H9 (cell line): ENCODE measurements around the gene TUBA3E. TPM values are rescaled to one million over a fixed set of nuclear protein-coding genes. Genes with fewer than 3 reads are reported as not detected.
"Not testable (repeated sequence)": the region's sequence is repeated elsewhere in the genome, so short reads cannot be mapped to it uniquely, and the experiment has no call there.

Source experiments
- DNase-seq: peaks from one replicate; pipeline ENCODE4 v3.0.0-alpha.2; 2017
- H2AFZ ChIP-seq: one replicate; pipeline ENCODE4 v1.6.1; 2013; ENCODE audit warnings: mild to moderate bottlenecking, low read length, control low read depth, moderate library complexity
- H2AK5ac ChIP-seq: 2 replicates; pipeline ENCODE4 v1.6.1; 2013; ENCODE audit warnings: low read length, control low read depth, mixed read lengths; ENCODE audit not compliant: insufficient read length
- H2BK120ac ChIP-seq: one replicate; pipeline ENCODE4 v1.6.1; 2013; ENCODE audit warnings: low read depth, mild to moderate bottlenecking, low read length, control low read depth, inconsistent platforms; ENCODE audit not compliant: poor library complexity, severe bottlenecking
- H2BK12ac ChIP-seq: 2 replicates; pipeline ENCODE4 v1.6.1; 2013; ENCODE audit warnings: low read length, control low read depth, mixed read lengths, low read depth; ENCODE audit not compliant: insufficient read length
- H2BK15ac ChIP-seq: 2 replicates; pipeline ENCODE4 v1.6.1; 2013; ENCODE audit warnings: low read depth, low read length, control low read depth
- H2BK20ac ChIP-seq: one replicate; pipeline ENCODE4 v1.6.1; 2013; ENCODE audit warnings: low read depth, mild to moderate bottlenecking, low read length, control low read depth, inconsistent platforms; ENCODE audit not compliant: poor library complexity, severe bottlenecking
- H2BK5ac ChIP-seq: 2 replicates; pipeline ENCODE4 v1.6.1; 2013; ENCODE audit warnings: low read length, control low read depth, mixed read lengths; ENCODE audit not compliant: insufficient read length
- H3K14ac ChIP-seq: 2 replicates; pipeline ENCODE4 v1.6.1; 2013; ENCODE audit warnings: low read length, control low read depth; ENCODE audit not compliant: insufficient read depth
- H3K18ac ChIP-seq: 2 replicates; pipeline ENCODE4 v1.6.1; 2013; ENCODE audit warnings: low read depth, mild to moderate bottlenecking, mixed read lengths, low read length, control low read depth; ENCODE audit not compliant: insufficient read length
- H3K23ac ChIP-seq: 2 replicates; pipeline ENCODE4 v1.6.1; 2013; ENCODE audit warnings: low read length, control low read depth, mixed read lengths, low read depth; ENCODE audit not compliant: insufficient read length
- H3K23me2 ChIP-seq: 2 replicates; pipeline ENCODE4 v1.6.1; 2013; ENCODE audit warnings: low read depth, mild to moderate bottlenecking, mixed read lengths, low read length, control low read depth; ENCODE audit not compliant: insufficient read length, poor library complexity, severe bottlenecking
- H3K27ac ChIP-seq: 2 replicates; pipeline ENCODE4 v1.5.1; 2013; ENCODE audit warnings: low read length, control low read depth, mixed read lengths, low read depth; ENCODE audit not compliant: insufficient read length
- H3K27me3 ChIP-seq: 2 replicates; pipeline ENCODE4 v1.6.1; 2013; ENCODE audit warnings: low read length, control low read depth, inconsistent platforms; ENCODE audit not compliant: insufficient read depth
- H3K4ac ChIP-seq: 2 replicates; pipeline ENCODE4 v1.6.1; 2013; ENCODE audit warnings: low read depth, mild to moderate bottlenecking, control low read depth, inconsistent platforms, low read length, moderate library complexity
- H3K4me1 ChIP-seq: 2 replicates; pipeline ENCODE4 v1.6.1; 2013; ENCODE audit warnings: low read length, control low read depth, inconsistent platforms; ENCODE audit not compliant: insufficient read depth
- H3K4me2 ChIP-seq: 2 replicates; pipeline ENCODE4 v1.6.1; 2013; ENCODE audit warnings: low read length, control low read depth, mixed read lengths; ENCODE audit not compliant: insufficient read length, insufficient read depth
- H3K56ac ChIP-seq: 2 replicates; pipeline ENCODE4 v1.6.1; 2013; ENCODE audit warnings: low read depth, mild to moderate bottlenecking, mixed read lengths, low read length, control low read depth; ENCODE audit not compliant: insufficient read length
- H3K79me1 ChIP-seq: 2 replicates; pipeline ENCODE4 v1.6.1; 2013; ENCODE audit warnings: low read depth, mild to moderate bottlenecking, moderate library complexity, low read length, control low read depth, inconsistent platforms; ENCODE audit not compliant: insufficient read depth, poor library complexity, severe bottlenecking
- H3K79me2 ChIP-seq: 2 replicates; pipeline ENCODE4 v1.6.1; 2013; ENCODE audit warnings: low read length, control low read depth, inconsistent platforms; ENCODE audit not compliant: insufficient read depth
- H3K9ac ChIP-seq: 2 replicates; pipeline ENCODE4 v1.6.1; 2013; ENCODE audit warnings: low read length, control low read depth, mixed read lengths; ENCODE audit not compliant: insufficient read length; ENCODE audit errors: extremely low read depth
- H3K9me3 ChIP-seq: one replicate; pipeline ENCODE4 v1.6.1; 2013; ENCODE audit warnings: low read depth, low read length, inconsistent platforms; ENCODE audit not compliant: control insufficient read depth
- H3T11ph ChIP-seq: one replicate; pipeline ENCODE4 v1.6.1; 2013; ENCODE audit warnings: mild to moderate bottlenecking, low read length, control low read depth, inconsistent platforms
- H4K20me1 ChIP-seq: one replicate; pipeline ENCODE4 v1.6.1; 2013; ENCODE audit not compliant: control insufficient read depth, insufficient read length, insufficient read depth
- H4K5ac ChIP-seq: 2 replicates; pipeline ENCODE4 v1.6.1; 2013; ENCODE audit warnings: low read depth, mild to moderate bottlenecking, mixed read lengths, low read length, control low read depth; ENCODE audit not compliant: insufficient read length
- H4K8ac ChIP-seq: replicated peaks from 2 replicates; pipeline ENCODE4 v1.6.1; 2013; ENCODE audit warnings: low read length, control low read depth, mixed read lengths, low read depth; ENCODE audit not compliant: insufficient read length
- H4K91ac ChIP-seq: 2 replicates; pipeline ENCODE4 v1.6.1; 2013; ENCODE audit warnings: low read depth, mild to moderate bottlenecking, moderate library complexity, mixed read lengths, low read length, control low read depth; ENCODE audit not compliant: insufficient read length
- H3K27ac Mint-ChIP-seq, 3 experiments: 2 replicates in 2 of 3; 3 replicates in 1 of 3; pipeline ENCODE4 v1.8.0; 2020 to 2021; ENCODE audit warnings: mixed read lengths in 3 of 3, mild to moderate bottlenecking in 1 of 3, moderate library complexity in 1 of 3
- H3K27me3 Mint-ChIP-seq: 2 replicates; pipeline ENCODE4 v1.8.0; 2021; ENCODE audit warnings: low read depth, mild to moderate bottlenecking, moderate library complexity, mixed read lengths
- H3K36me3 Mint-ChIP-seq, 3 experiments: 2 replicates in 2 of 3; 3 replicates in 1 of 3; pipeline ENCODE4 v1.8.0; 2020 to 2021; ENCODE audit warnings: low read depth in 3 of 3, mixed read lengths in 3 of 3; ENCODE audit not compliant: insufficient read depth in 1 of 3
- H3K4me1 Mint-ChIP-seq, 2 experiments: 2 replicates each; pipeline ENCODE4 v1.8.0; 2020; ENCODE audit warnings: mixed read lengths in 2 of 2
- H3K4me3 Mint-ChIP-seq, 2 experiments: 2 replicates in 1 of 2; 3 replicates in 1 of 2; pipeline ENCODE4 v1.8.0; 2020 to 2021; ENCODE audit warnings: mild to moderate bottlenecking in 2 of 2, mixed read lengths in 2 of 2, moderate library complexity in 1 of 2
- H3K9me3 Mint-ChIP-seq, 2 experiments: 2 replicates in 1 of 2; 3 replicates in 1 of 2; pipeline ENCODE4 v1.8.0; 2020; ENCODE audit warnings: mild to moderate bottlenecking in 2 of 2, mixed read lengths in 2 of 2, moderate library complexity in 1 of 2
- CTCF ChIP-seq: fragments of 200-600 bp; sonication (generic); conservative IDR thresholded peaks from 3 replicates; pipeline ENCODE4 v1.8.0; 2021; ENCODE audit warnings: antibody characterized with exemption, mild to moderate bottlenecking
- WGBS: extraction: QIAGEN DNeasy Blood & Tissue Kit; methylation state at CpG from one replicate; pipeline ENCODE4 v1.1.7; 2013; ENCODE audit warnings: missing lambda C conversion rate, low lambda C conversion rate, mixed read lengths; ENCODE audit not compliant: insufficient read length; ENCODE audit errors: extremely low coverage; 5-methylcytosine and 5-hydroxymethylcytosine counted together
- total RNA-seq: library from RNA; stranded (reverse); gene quantifications from 2 replicates; pipeline ENCODE4 v1.2.1, GENCODE V29; 2021

The TUBA3E gene
- total RNA-seq, 1 experiment from 2014 or later = 0.26 TPM

GRCh38 chr2:130181880-130182682, 16.2 kb downstream of the TUBA3E start, which contains the start of gene MZT2B:
Gene MZT2B (plus strand): TSS chr2:130182262. CDS start chr2:130182283, 21 bp downstream.
- H4K91ac ChIP-seq = peak within 1 kb of the TSS; percentile 49
- H3K9me3 Mint-ChIP-seq, H3K4me1 ChIP-seq, H2AK5ac ChIP-seq, H3T11ph ChIP-seq, H2BK120ac ChIP-seq, H3K27ac ChIP-seq, H4K5ac ChIP-seq, H2BK15ac ChIP-seq, H4K8ac ChIP-seq, H3K79me1 ChIP-seq, H2AFZ ChIP-seq, H3K23ac ChIP-seq, H3K9me3 ChIP-seq, H3K23me2 ChIP-seq, H2BK20ac ChIP-seq, H2BK12ac ChIP-seq, H3K27me3 Mint-ChIP-seq, H2BK5ac ChIP-seq, H4K20me1 ChIP-seq, H3K27me3 ChIP-seq, H3K56ac ChIP-seq: not testable (repeated sequence)
- H3K4ac ChIP-seq = 0 out of 2 replicates have a peak within 1 kb of the TSS, but pooled peaks have one; percentile 42
- peak within 1 kb of the TSS; percentile 97 for H3K9ac ChIP-seq
- peak within 1 kb of the TSS; percentile 70 for H3K4me2 ChIP-seq
- H3K27ac Mint-ChIP-seq = peak within 1 kb of the TSS; percentile 96 to 98 (median 98)
- H3K14ac ChIP-seq = peak within 1 kb of the TSS; percentile 90
- WGBS = no CpG with 5 or more reads among the region's 86 CpGs
- H3K18ac ChIP-seq = peak within 1 kb of the TSS; percentile 86
- DNase-seq = peak; percentile 86
- peaks cover 4 to 13% of the 10 kb centered on the region in 2 experiments; a peak in 3 of 4 replicates for H3K4me1 Mint-ChIP-seq
- TF ChIP-seq CTCF = peak; percentile 69
- H3K79me2 ChIP-seq = peaks cover 28% of the 10 kb centered on the region; the same call in 1 of the 2 replicates
- peak within 1 kb of the TSS; percentile 97 to 99 for H3K4me3 Mint-ChIP-seq
- H3K36me3 Mint-ChIP-seq = peaks cover 6 to 24% (median 9%) of the 10 kb centered on the region in 3 experiments; a peak in 6 of 7 replicates
